22Rv1 (cell line): ENCODE results near the gene MPEG1.

Experiments
- H3K27ac ChIP-seq: fragments of 450-650 bp; 2 replicates; pipeline ENCODE4 v1.5.1; 2017
- ZFX ChIP-seq: fragments of 450-650 bp; IDR thresholded peaks from 2 replicates; pipeline ENCODE4 v1.6.1; 2017; ENCODE audit warnings: antibody characterized with exemption, borderline replicate concordance
- TF ChIP-seq, protein P1 (sequence below): fragments of 450-650 bp; IDR thresholded peaks from 2 replicates; pipeline ENCODE4 v1.5.1; 2017; ENCODE audit warnings: mild to moderate bottlenecking

The MPEG1 gene

DNA sequence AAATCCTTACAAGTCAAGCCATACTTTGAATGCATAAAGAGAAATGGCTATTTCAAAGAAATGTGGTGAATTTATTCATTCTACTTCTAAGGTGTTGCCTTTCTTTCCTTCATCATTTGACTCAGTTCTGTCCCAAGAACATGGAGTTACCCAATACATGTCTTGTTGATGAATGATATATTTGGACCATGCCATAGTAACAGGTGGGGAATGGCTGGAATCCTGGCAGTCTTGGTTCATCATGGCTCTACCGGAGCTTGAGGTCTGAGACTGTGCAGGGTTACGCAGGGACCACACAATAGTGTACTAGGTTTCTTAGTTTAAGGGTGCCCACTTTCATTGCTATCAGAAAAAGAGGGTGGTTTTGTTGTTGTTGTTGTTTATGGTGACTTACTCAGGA, 40.3 kb upstream of the MPEG1 start:
- H3K27ac ChIP-seq = no peak overlapping the region
- no peak for TF ChIP-seq ZFX
- TF ChIP-seq, protein P1, sequence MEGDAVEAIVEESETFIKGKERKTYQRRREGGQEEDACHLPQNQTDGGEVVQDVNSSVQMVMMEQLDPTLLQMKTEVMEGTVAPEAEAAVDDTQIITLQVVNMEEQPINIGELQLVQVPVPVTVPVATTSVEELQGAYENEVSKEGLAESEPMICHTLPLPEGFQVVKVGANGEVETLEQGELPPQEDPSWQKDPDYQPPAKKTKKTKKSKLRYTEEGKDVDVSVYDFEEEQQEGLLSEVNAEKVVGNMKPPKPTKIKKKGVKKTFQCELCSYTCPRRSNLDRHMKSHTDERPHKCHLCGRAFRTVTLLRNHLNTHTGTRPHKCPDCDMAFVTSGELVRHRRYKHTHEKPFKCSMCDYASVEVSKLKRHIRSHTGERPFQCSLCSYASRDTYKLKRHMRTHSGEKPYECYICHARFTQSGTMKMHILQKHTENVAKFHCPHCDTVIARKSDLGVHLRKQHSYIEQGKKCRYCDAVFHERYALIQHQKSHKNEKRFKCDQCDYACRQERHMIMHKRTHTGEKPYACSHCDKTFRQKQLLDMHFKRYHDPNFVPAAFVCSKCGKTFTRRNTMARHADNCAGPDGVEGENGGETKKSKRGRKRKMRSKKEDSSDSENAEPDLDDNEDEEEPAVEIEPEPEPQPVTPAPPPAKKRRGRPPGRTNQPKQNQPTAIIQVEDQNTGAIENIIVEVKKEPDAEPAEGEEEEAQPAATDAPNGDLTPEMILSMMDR = no peak

DNA sequence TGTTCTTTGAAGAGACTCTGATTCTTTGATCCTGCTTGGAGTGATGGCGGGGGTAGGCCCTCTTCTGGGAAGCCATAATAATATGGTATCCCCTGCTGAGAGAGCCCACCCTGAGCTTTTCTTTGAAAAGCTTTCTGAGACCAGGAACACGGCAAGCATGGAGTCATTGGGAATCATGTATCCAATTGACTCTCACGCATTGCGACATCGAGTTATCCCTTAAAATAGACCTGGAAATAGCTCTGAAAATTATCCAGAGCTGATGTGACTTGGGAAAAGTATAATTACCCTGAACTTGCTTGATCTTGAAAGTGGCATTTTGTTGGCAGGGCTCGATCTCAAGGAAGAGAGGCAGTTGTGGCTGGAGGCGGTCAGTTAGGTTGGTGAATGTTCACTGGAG, 36.8 kb upstream of the MPEG1 start:
- no peak overlapping the region for H3K27ac ChIP-seq
- TF ChIP-seq, protein P1 = no peak
- TF ChIP-seq ZFX = no peak

DNA sequence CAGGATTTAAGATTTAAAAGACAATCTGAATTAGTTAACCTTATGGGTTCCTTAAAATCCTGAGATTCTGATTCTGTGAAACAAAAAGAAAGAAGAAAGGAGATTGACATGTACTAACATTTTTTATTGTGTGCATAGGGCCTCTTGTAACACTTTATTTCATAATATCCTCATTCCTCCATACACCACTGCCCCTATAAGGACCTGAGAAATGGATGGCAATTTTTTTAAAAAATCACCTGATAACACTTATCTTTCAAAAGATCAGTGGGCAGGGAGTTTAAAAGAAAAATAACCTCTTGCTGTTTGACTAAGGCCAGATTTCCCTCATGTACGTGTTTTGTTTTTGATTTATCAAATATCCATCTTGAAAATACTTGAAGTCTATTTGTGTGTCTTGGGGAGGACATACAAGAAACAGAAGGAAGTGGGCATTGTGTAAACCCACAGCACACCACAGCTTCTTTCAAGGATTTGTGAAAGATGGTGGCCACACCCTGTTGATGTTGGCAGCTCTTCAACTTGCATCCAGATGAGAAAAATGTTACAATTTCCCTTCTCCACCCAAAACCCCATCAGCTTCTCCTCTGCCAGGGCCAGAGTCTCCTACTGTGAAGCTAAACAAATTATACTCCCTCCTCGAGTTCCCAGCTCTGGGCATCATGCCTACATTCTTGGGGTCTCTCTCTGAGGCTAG, 35.0 kb upstream of the MPEG1 start:
- TF ChIP-seq ZFX = no peak
- TF ChIP-seq, protein P1 = no peak
- no peak overlapping the region for H3K27ac ChIP-seq

DNA sequence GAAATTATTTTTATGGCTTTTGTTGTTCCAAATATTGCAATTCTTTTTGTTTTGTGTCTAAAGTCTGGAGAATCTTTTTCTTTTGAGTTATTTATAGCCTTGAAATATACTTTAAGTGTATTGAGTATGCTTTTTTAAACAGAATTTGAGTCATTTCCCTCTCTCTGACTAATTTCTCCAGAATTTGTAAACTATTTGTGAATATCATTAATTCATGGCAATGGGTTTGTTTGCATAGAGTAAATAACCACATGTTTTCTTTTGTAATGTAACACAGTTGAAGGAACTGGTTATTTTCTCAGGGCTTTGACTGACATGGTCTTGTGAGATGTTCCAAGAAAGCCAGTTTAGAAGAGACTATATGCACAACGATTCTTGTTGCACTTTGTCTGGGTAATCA, 30.9 kb upstream of the MPEG1 start:
- H3K27ac ChIP-seq = no peak overlapping the region
- no peak for TF ChIP-seq ZFX
- TF ChIP-seq, protein P1 = no peak

DNA sequence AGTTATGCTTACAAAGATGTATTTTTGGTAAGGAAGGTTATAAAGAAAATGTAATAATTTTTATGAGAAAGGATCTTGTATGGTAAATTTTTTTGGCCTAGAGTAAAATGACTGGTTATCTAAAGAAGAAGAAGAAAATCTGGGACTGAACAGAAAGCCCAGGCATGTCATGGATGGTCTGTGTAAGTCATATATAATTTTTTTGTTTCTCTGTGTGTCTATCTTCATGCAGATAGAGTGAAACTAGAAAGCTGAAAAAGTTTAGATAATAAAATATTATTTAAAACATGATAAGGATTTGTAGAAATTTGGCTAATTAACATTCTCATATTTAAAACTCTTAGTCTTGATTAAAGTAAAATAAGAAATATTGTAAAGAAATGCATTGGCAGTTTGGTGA, 27.6 kb upstream of the MPEG1 start:
- no peak for TF ChIP-seq ZFX

DNA sequence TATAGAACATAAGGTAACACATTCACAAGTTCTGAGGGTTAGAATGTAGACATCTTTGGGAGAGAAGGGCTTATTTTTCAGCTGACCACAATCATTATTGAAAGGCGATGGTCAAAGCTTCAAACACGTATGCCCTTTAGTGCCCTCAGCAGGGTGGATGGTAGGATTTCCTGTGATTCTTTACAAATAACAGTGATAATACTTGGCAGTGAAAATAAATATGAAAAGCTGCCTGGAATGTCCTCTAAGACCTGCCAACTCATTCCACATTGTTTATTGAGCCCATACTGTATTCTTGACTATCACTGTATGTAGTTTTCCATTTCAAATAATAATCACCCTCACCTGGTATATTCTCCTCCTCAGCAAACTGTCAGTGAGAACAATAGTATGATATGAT, 13.7 kb upstream of the MPEG1 start:
- no peak overlapping the region for H3K27ac ChIP-seq
- TF ChIP-seq ZFX = no peak
- TF ChIP-seq, protein P1 = no peak

More for the DNA sequence above, 27.6 kb upstream of the MPEG1 start:
- no peak overlapping the region for H3K27ac ChIP-seq

DNA sequence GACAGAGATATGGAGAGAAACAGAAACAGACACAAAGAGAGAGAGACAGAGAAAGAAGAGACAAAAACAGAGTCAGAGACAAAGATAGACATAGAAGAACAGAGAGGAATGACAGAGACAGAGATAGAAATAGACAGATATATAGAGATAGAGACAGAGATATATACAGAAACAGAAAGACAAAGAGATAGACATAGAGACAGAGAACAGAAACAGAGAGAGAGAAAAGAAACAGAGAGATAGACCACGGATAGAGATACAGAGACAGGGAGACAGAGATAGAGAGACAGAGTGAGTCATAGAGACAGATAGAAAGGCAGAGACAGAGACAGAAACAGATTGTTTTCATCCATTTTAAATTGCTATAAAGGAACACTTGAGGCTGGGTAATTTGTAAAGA, 12.3 kb upstream of the MPEG1 start:
- TF ChIP-seq, protein P1 = no peak
- TF ChIP-seq ZFX = no peak
- no peak overlapping the region for H3K27ac ChIP-seq
